Measurements from ENCODE around the gene SEL1L.
A peak's percentile ranks its signal among the peaks of the same experiment; 100 is the strongest.

The SEL1L gene

GRCh38 chr14:81449114-81449513 lies 84.5 kb downstream of the SEL1L start:
- H3K4me3 ChIP-seq (ENCODE audit: low read depth, low read length), result no peak overlapping the region
- DNase-seq (ENCODE audit: low read depth), result peak; percentile 53
- TF ChIP-seq CTCF (IDR thresholded peaks at IDR 0.05; ENCODE audit: control insufficient read depth, extremely low read depth, insufficient read depth), result no peak

DNA sequence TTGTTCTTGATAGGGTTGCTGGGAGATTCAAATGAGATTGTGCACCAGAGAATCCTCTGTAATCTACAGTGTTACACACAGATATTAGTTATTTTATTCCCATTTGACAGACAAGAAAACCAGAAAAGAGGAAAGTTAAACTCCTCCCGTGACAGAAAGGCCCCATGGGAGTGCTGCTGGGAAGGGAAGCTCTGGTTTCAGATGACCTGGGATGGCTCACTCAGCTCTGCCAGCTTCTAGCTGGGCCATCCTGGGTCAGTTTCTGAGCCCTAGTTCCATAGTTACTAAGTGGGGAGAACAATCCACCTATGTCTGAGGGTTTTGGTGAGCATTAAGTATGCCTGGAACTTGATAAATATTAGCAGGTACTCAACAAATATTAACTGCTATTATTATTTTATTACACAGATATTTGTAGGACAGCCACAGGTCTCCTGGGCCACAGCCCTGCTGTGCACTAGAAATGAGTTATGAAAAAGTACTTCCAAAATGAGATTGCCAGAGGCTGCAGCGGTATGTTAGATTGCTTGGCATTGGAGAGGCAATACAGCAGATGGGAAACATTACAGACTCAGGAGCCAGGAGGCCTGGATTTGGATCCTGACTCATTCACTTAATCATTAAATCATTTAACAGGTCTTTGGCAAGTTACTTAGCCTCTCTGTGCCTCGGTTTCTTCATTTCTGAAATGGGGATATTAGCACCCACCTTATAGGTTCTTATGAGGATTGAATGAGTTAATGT lies 86.5 kb downstream of the SEL1L start:
- no peak overlapping the region for H3K4me3 ChIP-seq (ENCODE audit: low read depth, low read length)
- TF ChIP-seq CTCF (IDR thresholded peaks at IDR 0.05; ENCODE audit: control insufficient read depth, extremely low read depth, insufficient read depth), result no peak
- DNase-seq (ENCODE audit: low read depth), result no peak

- no peak for TF ChIP-seq CTCF (IDR thresholded peaks at IDR 0.05; ENCODE audit: control insufficient read depth, extremely low read depth, insufficient read depth)
- no peak for DNase-seq (ENCODE audit: low read depth)
- no peak overlapping the region for H3K4me3 ChIP-seq (ENCODE audit: low read depth, low read length)
These were observed 87.2 kb downstream of the SEL1L start for GRCh38 chr14:81446279-81447007.

GRCh38 chr14:81441626-81442134 lies 92.0 kb downstream of the SEL1L start:
- TF ChIP-seq CTCF (IDR thresholded peaks at IDR 0.05; ENCODE audit: control insufficient read depth, extremely low read depth, insufficient read depth), result no peak
- DNase-seq (ENCODE audit: low read depth), result no peak
- no peak overlapping the region for H3K4me3 ChIP-seq (ENCODE audit: low read depth, low read length)

DNA sequence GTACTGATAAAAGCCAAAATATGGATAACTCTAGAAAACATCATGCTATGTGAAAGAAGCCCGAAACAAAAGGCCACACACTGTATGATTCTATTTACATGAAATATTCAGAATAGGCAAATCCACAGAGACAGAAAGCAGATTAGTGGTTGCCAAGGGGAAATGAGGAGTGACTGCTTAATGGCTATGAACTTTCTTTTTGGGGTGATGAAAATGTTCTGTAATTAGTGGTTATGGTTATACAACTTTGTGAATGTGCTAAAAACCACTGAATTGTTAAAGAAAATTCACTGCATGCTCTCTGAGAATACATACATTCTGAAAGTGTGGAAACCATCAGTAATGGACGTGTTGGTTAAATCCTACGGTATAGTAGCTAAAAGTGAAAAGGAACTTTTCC lies 93.6 kb downstream of the SEL1L start:
- no peak overlapping the region for H3K4me3 ChIP-seq (ENCODE audit: low read depth, low read length)
- no peak for DNase-seq (ENCODE audit: low read depth)
- TF ChIP-seq CTCF (IDR thresholded peaks at IDR 0.05; ENCODE audit: control insufficient read depth, extremely low read depth, insufficient read depth), result no peak

- no peak for TF ChIP-seq CTCF (IDR thresholded peaks at IDR 0.05; ENCODE audit: control insufficient read depth, extremely low read depth, insufficient read depth)
- DNase-seq (ENCODE audit: low read depth), result no peak
- no peak overlapping the region for H3K4me3 ChIP-seq (ENCODE audit: low read depth, low read length)
These were observed 96.4 kb downstream of the SEL1L start for GRCh38 chr14:81437244-81437643.

Measured in LNCaP clone FGC (cell line).